GM21786 (cell line): ENCODE measurements around the gene ACKR2.
"Not testable (repeated sequence)": the region's sequence is repeated elsewhere in the genome, so short reads cannot be mapped to it uniquely, and the experiment has no call there.

Source experiments
- ATAC-seq: cut with Tn5 transposase; IDR thresholded peaks from one replicate; pipeline ENCODE4 v1.9.1; 2021; ENCODE audit not compliant: unreplicated experiment

Gene ACKR2

GRCh38 chr3:42801048-42801620, 8.1 kb upstream of the ACKR2 start:
- no peak for ATAC-seq

GRCh38 chr3:42801784-42802183, 7.5 kb upstream of the ACKR2 start:
- ATAC-seq, result no peak

- no peak for ATAC-seq
Observed at GRCh38 chr3:42802876-42803413, 6.3 kb upstream of the ACKR2 start.

GRCh38 chr3:42803414-42804105, 5.7 kb upstream of the ACKR2 start:
- peak; percentile 18 for ATAC-seq

- ATAC-seq, result peak; percentile 99
Observed at GRCh38 chr3:42804106-42804830, 5.0 kb upstream of the ACKR2 start, which contains the start of gene HIGD1A. TSS of gene HIGD1A (minus strand) at chr3:42804490. CDS start at chr3:42794253, 10,237 bp downstream.

- peak; percentile 23 for ATAC-seq
Observed at GRCh38 chr3:42804831-42805132, 4.5 kb upstream of the ACKR2 start.

- no peak for ATAC-seq
Observed at GRCh38 chr3:42805141-42805821, 4.0 kb upstream of the ACKR2 start.

GRCh38 chr3:42807929-42808328, 1.3 kb upstream of the ACKR2 start:
- no peak for ATAC-seq

- not testable (repeated sequence) for ATAC-seq
Observed at GRCh38 chr3:42810706-42811105, 1.5 kb downstream of the ACKR2 start.

- ATAC-seq, result not testable (repeated sequence)
Observed at GRCh38 chr3:42811118-42811883, 2.1 kb downstream of the ACKR2 start.

- no peak for ATAC-seq
Observed at GRCh38 chr3:42814246-42814645, 5.0 kb downstream of the ACKR2 start.

GRCh38 chr3:42814914-42815507, 5.8 kb downstream of the ACKR2 start:
- ATAC-seq, result no peak

- ATAC-seq, result no peak
Observed at GRCh38 chr3:42815826-42816225, 6.6 kb downstream of the ACKR2 start.

- no peak for ATAC-seq
Observed at GRCh38 chr3:42819351-42819965, 10.2 kb downstream of the ACKR2 start.

GRCh38 chr3:42820746-42821051, 11.5 kb downstream of the ACKR2 start:
- ATAC-seq, result no peak

GRCh38 chr3:42822828-42823227, 13.6 kb downstream of the ACKR2 start:
- ATAC-seq, result no peak

- no peak for ATAC-seq
Observed at GRCh38 chr3:42823351-42823750, 14.1 kb downstream of the ACKR2 start.

- ATAC-seq, result no peak
Observed at GRCh38 chr3:42826141-42826540, 16.9 kb downstream of the ACKR2 start.

GRCh38 chr3:42827023-42827422, 17.8 kb downstream of the ACKR2 start:
- ATAC-seq, result no peak

GRCh38 chr3:42827654-42828053, 18.4 kb downstream of the ACKR2 start:
- no peak for ATAC-seq
